Inflammatory macrophage treated with lipopolysaccharide for 1 hour (primary cell): ENCODE data around the gene LRP1B.

Source experiments
- DNase-seq, 2 donors: peaks; one replicate each; pipeline ENCODE4 v3.0.0-alpha.2; 2020 to 2022

The LRP1B gene

GRCh38 chr2:142131010-142131669 lies at the start of gene LRP1B:
Gene LRP1B, minus strand, starts transcription at chr2:142131016. Its CDS starts 287 bp downstream, at chr2:142130729.
- no peak for DNase-seq

GRCh38 chr2:142179686-142180085 lies 48.9 kb upstream of the LRP1B start:
- DNase-seq: no peak

DNA sequence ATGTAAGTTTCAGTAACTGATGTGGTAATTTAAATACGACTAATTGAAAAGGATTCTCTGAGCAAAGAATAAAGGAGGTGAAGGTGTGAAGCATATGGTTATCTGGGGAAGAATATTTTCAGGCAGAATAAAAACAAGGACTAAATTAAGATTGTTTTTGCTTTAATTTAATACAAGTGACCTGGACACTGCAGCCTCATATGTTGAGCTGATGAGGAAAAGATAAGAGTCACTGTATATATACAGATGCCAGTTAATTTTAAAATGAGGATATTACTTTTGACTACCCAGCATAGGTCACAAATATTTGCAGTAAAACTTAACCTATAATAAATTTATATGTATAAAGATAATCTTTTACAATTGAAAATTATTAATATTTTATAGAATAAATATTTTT lies 47.8 kb upstream of the LRP1B start:
- DNase-seq: no peak

DNA sequence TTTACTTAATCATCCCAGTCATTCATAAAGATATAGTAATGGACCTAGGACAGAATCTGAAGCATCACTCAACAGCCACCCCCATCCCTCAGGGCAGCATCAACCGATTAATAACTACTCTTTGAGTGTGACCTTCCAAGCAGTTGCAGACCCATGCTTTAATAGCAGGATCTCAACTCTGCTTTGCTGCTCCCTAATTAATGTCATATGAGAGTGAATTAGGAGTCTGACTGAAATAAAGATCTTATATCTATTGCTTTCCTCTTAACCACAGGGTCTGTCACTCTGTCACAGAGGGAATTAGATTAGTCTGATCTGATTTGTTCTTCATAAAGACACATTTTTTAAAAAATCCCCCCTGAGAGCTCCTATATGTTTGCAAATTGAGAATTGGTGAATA lies 46.1 kb upstream of the LRP1B start:
- DNase-seq: no peak

GRCh38 chr2:142175813-142176338 lies 45.1 kb upstream of the LRP1B start:
- no peak for DNase-seq

GRCh38 chr2:142174176-142174575 lies 43.4 kb upstream of the LRP1B start:
- no peak for DNase-seq

- DNase-seq: no peak
Observed at GRCh38 chr2:142170847-142171246, 40.0 kb upstream of the LRP1B start.

- peak; percentile 12 to 15 for DNase-seq
Observed at GRCh38 chr2:142165790-142166189, 35.0 kb upstream of the LRP1B start.

DNA sequence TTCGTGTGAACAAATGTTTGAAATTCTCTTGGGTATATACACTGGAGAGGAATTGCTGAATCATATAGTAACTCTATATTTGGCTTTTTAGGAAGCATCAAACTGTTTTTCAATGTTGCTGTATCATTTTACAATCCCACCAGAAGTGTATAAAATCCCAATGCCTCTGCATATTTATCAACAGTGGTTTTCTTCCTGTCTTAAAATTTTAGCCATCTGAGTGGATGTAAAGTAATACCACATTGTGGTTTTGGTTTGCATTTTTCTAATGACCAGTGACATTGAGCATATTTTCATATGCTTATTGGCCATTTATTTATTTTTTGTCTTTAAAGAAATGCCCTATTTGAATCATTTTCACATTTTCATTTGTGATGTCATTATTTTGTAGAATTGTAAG lies 22.8 kb upstream of the LRP1B start:
- DNase-seq: no peak

DNA sequence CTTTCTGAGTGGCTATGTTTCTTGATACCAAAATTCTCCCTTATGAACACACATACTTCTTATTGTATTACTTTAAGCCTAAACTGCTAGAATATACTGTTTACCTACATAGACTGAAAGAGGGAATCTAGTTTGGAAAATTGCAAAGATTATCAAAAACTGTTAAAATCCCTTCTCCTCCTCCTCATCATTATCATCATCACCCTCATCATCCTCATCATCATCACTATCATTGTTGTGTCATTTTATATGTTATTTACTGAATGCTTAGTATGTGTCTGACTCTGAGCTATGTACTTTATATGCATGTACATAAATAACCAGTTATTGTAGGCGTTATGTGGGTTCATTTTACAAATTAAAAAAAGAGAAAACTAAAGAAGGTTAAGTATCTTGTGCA lies 19.6 kb upstream of the LRP1B start:
- no peak for DNase-seq

GRCh38 chr2:142144547-142144946 lies 13.7 kb upstream of the LRP1B start:
- no peak for DNase-seq

- DNase-seq: no peak
Observed at GRCh38 chr2:142142595-142142994, 11.8 kb upstream of the LRP1B start.

GRCh38 chr2:142140434-142140845 lies 9.6 kb upstream of the LRP1B start:
- DNase-seq: peak in 1 of 2 donors; percentile 67

DNA sequence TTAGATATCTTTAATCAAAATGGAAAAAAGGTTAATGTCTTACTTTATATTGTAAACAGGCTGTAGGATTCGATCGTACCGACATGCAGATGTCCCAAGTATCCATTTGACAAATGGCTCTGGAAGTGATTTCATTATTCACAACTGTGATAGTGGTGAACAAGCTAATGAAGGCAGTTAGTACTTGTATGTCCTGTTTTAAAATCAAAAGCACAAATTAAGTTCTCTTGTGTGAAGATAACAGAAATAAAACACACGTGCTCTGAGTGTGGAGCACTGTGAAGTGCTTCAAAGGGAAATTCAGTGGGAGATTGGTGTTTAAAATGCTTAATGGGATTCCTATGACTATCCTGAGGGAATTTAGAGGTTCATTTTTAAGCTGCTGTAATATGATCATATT lies 8.6 kb upstream of the LRP1B start:
- DNase-seq: no peak

DNA sequence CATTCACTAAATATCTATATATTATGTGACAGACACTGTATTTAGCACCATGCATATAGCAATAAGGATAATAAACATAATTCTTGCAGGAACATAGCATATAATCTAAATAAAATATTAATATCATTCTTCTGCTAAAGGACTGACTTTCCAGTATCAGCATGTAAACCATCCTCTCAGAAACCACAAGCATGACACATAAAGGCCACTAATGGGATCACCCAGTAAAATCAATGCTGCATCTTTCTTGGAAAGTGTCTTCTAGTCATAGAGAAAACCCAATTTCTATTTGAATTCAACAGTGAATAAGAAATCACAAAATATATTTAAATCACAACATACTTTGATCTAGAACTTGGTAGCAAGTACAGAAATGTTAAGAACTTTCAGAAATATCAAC lies 5.8 kb upstream of the LRP1B start:
- DNase-seq: no peak

- no peak for DNase-seq
Observed at GRCh38 chr2:142134911-142135310, 4.1 kb upstream of the LRP1B start.

- DNase-seq: no peak
Observed at GRCh38 chr2:142130111-142131009, 456 bp downstream of the LRP1B start.

DNA sequence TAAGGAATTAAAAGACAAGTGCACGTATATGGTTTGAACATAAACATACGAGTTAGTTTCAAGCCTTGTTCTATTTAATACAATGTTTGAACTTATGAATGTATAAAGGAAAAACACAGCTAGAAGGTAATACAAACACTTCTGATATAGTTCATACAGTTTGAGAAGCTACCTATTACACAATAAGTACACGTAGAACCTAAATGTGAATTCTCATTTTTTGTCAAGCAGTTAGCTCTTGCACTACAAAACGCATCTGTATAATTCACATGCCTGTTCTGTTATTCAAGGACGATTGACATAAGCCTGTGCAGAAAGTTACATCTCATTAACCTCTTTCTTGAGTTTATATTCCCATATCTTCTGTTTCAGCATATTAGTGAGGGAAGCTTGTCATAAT lies 2.7 kb downstream of the LRP1B start:
- DNase-seq: no peak

DNA sequence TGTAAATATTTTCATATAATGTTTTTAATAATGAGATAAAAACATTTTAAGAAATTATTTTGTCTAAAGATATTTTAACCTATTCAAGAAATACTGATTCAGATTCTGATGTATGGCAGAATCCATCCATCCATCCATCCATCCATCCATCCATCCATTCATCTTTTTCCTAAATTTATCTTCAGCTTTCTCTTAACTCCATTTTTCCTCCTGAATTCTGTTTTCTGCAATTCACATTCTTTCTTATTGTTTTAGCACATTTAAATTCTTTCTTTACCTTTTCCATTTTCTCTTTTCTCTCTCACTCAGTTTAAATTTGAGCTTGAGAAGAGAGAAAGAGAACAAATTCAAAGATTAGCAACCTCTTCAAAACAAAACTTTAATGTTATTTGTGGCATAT lies 3.6 kb downstream of the LRP1B start:
- no peak for DNase-seq

DNA sequence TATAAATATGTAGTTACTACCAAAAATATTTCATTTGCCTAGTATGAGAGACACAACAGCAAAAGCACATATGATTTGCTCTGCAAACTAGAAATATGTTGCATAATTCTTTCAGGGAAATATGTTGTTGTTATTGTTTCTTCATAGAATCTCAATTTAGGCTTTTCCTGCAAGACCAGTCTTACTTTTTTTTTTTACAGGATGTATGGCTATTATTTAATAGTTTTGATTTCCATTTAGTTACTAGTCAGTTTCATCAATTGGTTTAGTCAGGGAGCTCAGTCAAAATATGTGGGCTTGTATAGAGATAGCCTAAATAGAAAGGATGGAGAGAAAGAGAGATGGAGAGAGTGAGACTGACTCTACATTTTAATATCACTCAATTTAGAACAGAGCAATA lies 6.1 kb downstream of the LRP1B start:
- no peak for DNase-seq

- no peak for DNase-seq
Observed at GRCh38 chr2:142119347-142119746, 11.5 kb downstream of the LRP1B start.

DNA sequence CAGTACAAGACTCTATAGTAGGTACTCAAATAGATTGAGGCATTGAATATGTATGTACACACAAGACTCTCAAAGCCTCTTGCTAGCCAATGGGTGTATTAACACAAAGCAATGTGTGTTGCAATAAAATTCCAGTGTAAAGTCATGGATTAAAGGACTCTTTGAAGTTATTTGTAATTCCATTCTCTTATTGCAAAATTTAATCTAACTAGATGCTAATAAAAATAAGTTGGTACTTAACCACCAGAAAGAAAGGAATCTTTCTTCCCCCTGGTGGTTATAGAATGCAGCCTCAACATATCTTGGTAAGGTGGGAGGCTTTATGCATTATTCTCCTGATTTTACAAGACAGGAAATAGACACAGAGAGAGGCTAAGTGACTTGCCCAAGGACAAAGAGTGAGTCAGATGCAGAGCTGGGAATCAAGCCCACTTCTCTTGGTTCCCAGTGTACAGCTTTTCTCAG lies 18.0 kb downstream of the LRP1B start:
- DNase-seq: no peak

- DNase-seq: no peak
Observed at GRCh38 chr2:142104134-142104758, 26.6 kb downstream of the LRP1B start.

DNA sequence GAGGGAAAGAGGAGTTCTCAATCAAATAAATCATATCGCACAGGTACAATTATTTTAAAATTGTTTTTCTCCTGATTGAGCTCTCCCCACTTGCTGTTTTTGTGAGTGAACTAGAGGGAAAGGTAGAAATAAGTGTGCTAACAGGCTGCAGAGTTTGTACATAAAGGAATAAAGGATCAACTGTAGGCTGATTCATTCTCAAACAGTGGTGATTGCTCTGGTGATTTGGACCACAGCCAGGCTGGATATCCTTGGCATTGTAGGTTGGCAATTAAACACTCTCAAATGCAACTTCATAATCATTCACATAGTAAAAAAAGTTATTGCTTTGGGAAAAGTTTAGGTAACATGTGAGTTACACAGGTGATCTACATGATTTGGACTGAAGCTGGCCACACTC lies 29.8 kb downstream of the LRP1B start:
- DNase-seq: no peak
